Gastroesophageal sphincter (tissue), 3 donors: Measurements from ENCODE around the gene CRYBB2.

Experiments
- CTCF ChIP-seq, 4 experiments: fragments of 200-600 bp in 2 of 4; fragments of 450-650 bp in 2 of 4; sonication (generic) in 1 of 4; IDR thresholded peaks; one replicate each; pipeline ENCODE4 v1.5.1; 2017 to 2019; ENCODE audit warnings: antibody characterized with exemption in 4 of 4, mild to moderate bottlenecking in 2 of 4, moderate library complexity in 2 of 4
- POLR2A ChIP-seq, 2 donors: fragments of 450-650 bp; IDR thresholded peaks; one replicate each; pipeline ENCODE4 v1.6.1; 2017; ENCODE audit warnings: antibody characterized with exemption in 2 of 2, mild to moderate bottlenecking in 2 of 2, moderate library complexity in 1 of 2

GRCh38 chr22:25216230-25216629, 3.2 kb upstream of the CRYBB2 start:
- TF ChIP-seq POLR2A (IDR thresholded peaks at IDR 0.05) (no peak), CTCF (IDR thresholded peaks at IDR 0.05) (no peak)
